ENCODE results near the gene WNT9B. TPM values are rescaled to one million over a fixed set of nuclear protein-coding genes. Genes with fewer than 3 reads are reported as not detected.

Gene WNT9B
- polyA plus RNA-seq, 4 donors: 7.3 to 13.8 (median 10.9) TPM

DNA sequence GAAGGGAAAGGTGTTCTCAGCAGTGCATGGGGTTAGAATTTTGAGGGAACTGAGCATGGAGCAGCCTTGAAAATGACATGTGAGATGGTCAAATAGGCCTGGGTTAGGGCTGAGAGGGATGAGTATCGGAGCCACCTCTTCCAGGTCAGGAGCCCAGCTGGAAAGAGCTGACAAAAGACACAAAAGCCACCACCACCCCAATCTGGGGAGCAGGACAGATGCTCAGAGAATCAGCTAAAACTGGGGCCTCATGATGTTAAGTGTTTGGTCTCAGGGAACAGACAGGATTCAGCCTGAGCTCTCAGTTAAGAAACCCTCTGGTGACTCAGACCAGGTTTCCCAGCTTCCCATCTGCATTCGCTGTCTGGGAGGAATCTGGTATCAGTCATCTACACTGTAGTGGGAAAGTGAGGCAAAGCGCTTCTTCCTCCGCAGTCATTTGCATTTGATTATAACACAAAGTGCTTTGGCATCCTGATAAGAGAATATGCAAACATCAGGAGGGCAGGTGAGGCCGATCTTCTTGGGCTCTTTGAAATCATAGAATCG is 2.6 kb downstream of the WNT9B start:
- no peak for DNase-seq (ENCODE audit: low read depth in 4 of 4, low spot score in 3 of 4)

DNA sequence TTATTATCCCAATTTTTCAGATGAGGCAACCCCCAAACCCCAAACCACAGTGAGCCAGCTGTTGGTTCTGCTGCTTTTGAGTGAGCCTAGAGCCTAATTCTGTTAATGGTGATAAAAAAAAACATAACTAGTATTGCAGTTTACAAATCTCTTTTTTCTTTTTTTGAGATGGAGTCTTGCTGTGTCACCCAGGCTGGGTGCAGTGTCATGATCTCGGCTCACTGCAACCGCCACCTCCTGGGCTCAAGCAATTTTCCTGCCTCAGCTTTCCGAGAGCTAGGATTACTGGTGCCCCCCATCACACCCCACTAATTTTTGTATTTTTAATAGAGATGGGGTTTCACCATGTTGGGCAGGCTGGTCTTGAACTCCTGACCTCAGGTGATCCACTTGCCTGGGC is 3.1 kb downstream of the WNT9B start:
- DNase-seq (ENCODE audit: low read depth in 4 of 4, low spot score in 3 of 4): no peak

DNA sequence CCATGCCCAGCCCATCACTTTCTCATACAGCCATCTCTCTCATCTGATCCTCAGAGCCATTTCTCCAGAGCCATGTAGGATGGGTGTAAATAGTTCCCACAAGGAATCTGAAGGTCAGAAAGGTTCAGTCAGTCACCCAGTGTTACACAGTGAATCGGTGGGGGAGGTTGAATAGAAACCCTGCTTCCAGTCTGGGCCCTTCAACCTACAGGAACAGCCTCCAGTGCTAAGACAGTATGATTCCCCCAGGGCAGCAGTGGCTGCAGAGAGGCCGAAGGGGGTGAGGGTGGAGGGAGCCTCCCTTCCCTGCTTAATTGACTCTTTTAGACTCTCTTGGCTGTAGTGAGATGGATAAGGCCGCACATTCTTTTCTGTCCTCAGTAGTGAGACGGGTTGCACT is 3.6 kb downstream of the WNT9B start:
- no peak for DNase-seq (ENCODE audit: low read depth in 4 of 4, low spot score in 3 of 4)

DNA sequence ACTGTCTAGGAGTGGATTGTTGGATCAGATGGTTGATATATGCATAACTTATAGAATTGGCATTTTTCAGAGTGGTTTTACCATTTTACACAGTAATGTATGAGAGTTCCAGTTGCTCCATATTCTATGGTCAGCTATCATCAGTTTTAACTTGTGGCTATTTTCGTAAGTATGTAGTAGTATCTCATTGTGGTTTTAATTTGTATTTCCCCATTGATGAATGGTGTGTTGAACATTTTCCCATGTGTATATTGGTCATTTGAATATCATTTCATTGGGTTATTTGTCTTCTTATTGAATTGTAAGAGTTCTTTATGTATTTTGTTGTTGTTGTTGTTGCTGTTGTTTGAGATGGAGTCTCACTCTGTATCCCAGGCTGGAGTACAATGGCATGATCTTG is 6.2 kb downstream of the WNT9B start:
- no peak for DNase-seq (ENCODE audit: low read depth in 4 of 4, low spot score in 3 of 4)

DNA sequence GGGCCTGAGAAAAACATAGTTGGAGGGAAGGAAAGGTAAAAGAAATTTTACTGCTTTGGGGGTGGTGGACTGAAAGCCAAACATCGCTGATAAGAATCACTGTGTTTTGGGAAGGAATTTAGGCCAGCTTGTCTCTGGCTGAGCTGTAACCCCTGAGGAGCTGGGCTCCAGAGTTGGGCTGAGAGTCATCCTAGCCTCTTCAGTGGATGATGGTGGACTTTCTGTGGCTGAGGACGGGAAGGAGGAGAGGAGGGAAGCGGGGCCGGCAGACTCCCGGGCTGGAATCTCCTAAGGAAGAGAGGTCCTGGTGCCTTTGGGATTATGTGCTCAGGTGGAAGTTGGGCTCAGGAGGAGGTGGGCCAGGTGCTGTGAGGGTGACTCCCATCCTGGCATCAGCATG is 8.6 kb downstream of the WNT9B start:
- DNase-seq (ENCODE audit: low read depth in 4 of 4, low spot score in 3 of 4): no peak

DNA sequence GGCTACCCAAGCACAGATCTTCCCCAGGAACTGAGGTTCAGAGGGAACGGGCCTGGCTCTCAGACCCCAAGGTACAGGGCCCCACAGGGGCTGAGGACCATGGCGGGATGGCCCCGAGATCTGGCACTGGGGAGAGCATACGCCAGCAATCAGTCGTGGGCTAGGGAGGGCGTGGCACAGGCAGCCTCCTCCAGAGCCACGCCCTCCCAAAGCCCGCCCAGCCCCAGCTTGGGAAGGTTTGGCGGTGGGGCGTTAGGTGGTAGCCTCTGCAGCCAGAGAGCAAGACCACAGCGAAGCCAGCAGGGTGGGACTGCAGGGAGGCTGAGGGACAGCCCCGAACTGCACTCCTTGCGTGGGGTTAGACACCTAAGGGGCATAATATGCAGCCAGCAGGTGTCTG is 11.6 kb downstream of the WNT9B start:
- DNase-seq (ENCODE audit: low read depth in 4 of 4, low spot score in 3 of 4): no peak

DNA sequence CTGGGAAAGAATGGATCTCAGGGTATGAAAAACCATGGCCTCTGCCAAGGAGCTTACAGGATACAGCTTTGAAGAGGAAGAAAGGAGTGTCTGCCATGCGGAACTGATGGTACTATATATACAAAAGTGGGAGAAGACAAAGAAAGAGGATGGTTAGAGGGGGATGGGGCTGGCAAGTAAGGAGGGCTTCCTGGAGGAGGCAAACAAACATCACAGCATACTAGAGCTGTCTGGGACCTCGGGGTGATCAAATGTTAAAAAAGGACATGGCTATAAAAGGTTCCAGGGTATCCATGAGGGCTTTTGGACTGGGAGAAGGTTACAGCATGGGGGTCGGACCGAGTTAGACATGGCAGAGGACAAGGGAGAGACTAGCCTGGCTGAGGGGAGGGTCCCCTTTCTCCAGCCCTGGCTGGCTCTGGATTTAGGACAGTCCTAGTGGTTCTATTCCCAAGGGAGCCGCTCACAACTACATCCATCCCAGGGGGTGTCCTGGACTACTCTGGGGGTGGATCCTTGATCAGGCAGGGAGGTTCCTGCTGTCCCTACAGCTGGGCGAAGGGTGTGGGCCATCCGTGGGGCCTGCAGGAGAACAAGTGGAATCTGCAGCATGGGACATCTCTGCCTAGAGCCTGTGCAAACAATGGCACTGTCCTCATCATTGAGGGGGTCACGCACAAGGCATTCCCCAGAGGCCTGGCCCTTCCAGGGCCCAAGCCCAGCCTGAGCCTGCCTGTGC is 12.2 kb downstream of the WNT9B start:
- DNase-seq (ENCODE audit: low read depth in 4 of 4, low spot score in 3 of 4): no peak

DNA sequence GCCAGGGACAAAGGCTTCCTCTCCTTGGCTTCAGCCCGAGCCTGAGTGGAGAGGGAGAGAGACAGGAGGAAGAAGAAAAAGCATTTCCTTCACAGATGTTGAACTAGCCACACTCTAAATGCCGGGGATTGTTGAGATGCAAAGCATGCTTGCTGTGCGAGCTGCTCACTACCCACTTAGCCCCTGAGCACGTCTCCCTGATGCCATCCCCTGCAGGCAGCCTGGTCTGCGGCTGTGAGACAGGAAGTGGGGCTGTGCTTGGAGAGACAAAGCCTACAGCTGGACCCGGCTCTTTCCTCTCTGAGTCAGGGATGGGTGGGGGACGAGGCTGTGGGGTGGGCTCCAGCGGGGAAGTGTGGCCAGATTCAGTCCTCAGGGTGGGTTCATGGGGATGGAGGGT is 13.7 kb downstream of the WNT9B start:
- no peak for DNase-seq (ENCODE audit: low read depth in 4 of 4, low spot score in 3 of 4)

DNA sequence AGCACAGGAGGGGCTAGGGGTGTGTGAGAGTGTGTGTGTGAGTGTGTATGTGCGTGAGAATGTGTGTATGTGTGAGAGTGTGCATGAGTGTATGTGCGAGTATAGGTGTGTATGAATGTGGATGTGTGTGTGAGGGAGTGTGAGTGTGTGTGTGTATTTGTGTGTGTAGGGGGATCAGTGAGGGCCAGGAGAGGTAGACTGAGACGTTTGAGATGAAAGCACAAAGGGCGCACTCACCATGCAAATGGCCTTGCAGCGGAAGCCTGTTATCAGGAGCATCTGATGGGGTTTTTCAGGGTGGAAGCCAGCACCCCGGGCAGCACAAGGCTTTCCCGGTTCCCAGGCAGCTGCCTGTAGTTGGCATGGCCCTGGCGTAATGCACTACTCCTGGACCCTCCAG is 14.9 kb downstream of the WNT9B start:
- no peak for DNase-seq (ENCODE audit: low read depth in 4 of 4, low spot score in 3 of 4)

DNA sequence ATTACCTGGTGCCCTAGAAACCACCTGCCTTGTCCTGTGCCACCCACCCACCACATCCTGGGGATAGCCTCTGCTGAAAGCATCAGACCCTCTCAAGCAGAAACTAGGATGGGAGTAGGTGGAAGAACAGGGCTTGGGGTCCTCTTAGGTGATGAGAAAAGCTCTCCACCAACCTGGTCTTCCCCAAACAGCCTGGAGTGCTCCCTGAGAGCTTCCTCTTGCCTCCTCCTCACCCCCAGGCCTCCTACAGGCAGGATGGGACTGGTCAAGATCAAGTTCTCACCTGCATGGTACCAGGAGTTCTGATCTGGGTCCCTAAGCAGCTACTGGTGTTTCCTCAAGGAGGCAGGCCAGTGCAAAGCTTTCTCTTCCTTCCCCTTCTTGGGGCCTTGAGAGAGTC is 15.4 kb downstream of the WNT9B start:
- DNase-seq (ENCODE audit: low read depth in 4 of 4, low spot score in 3 of 4): no peak

DNA sequence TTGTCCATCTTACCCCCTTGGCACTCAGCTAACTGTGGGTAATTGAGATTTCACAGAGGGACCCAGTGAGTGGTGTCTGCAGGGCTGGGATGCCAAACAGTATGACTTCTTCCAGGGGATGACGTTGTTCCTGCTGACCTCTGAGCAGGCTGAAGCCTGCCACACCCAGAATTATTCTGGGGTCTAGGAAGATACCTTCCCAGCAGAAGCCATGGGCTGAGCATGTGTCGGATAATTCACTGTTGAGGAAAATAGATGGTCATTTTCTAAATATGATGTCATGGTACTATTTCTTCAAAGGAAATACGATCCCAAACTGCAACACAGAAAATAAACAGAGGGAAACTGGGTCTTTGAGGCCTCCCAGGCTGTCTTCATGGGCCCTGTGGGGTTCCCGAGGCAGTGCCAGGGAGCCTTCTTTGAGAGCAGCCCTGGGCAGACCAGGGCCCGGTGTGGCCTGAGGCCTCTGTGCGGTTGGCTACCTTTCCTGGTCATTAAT is 17.4 kb downstream of the WNT9B start:
- no peak for DNase-seq (ENCODE audit: low read depth in 4 of 4, low spot score in 3 of 4)

DNA sequence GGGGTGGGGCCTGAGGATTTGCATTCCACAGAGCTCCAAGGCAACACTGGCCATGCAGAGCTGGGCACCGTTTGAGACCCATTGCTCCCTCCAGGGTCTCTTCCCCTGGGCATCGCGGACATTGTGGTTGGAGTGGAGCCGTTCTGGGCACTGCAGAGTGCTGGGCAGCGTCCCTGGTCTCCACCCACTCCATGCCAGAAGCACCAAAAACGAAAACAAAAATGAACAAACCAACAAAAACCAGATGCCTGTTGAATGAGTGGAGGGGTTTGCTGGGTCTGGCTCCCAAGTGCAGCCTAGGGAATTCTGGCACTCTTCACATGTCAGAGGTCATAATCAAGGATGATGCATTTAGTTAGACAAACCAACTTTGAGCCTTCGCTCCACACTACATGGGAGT is 17.9 kb downstream of the WNT9B start:
- DNase-seq (ENCODE audit: low read depth in 4 of 4, low spot score in 3 of 4): no peak

DNA sequence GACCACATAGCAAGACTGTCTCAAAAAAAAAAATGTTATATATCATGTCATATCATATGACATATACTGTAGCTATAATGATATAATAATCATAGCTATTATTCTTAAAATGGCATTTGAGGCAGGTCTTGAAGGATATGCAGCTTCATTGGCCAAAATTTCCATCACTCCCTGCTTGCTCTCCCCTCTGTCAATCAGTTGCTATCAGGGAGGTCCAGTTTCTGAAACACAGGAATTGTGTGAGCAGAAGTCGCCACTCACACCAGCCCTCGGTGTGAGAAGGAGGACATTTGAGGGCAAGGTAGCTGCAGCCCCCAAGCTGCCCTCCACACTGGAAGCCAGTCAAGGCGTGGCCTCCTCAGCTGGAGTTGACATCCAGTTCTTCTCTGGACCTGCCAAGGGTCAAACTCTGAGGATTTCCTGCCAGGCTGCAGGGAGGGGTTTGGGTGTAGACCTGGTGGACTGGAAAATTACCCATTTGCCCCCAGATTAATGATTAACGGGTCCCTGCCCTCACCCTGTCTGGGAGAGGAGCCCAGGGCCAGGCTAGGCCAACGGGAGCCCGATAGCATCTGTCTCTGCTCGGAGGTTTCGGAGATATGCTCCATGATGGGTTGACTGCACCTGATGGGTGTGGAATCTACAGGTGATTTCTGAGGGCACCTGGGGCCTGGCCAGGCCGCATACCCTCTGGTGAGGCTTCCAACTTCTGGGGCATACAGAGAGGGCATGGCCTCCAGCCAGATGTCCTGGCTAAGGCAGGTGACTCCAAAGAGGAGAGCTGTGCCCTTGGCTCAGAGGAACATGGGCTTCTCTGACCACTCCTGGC is 18.8 kb downstream of the WNT9B start:
- DNase-seq (ENCODE audit: low read depth in 4 of 4, low spot score in 3 of 4): no peak

DNA sequence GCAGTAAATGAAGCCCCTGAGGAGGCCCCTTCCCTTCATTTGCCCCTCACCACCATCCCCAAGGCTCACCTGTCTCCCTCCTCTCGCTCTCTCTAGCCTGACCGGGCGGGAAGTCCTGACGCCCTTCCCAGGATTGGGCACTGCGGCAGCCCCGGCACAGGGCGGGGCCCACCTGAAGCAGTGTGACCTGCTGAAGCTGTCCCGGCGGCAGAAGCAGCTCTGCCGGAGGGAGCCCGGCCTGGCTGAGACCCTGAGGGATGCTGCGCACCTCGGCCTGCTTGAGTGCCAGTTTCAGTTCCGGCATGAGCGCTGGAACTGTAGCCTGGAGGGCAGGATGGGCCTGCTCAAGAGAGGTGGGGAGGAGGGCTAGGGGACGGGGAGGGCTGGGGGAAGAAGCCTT is 21.0 kb downstream of the WNT9B start:
- no peak for DNase-seq (ENCODE audit: low read depth in 4 of 4, low spot score in 3 of 4)

DNA sequence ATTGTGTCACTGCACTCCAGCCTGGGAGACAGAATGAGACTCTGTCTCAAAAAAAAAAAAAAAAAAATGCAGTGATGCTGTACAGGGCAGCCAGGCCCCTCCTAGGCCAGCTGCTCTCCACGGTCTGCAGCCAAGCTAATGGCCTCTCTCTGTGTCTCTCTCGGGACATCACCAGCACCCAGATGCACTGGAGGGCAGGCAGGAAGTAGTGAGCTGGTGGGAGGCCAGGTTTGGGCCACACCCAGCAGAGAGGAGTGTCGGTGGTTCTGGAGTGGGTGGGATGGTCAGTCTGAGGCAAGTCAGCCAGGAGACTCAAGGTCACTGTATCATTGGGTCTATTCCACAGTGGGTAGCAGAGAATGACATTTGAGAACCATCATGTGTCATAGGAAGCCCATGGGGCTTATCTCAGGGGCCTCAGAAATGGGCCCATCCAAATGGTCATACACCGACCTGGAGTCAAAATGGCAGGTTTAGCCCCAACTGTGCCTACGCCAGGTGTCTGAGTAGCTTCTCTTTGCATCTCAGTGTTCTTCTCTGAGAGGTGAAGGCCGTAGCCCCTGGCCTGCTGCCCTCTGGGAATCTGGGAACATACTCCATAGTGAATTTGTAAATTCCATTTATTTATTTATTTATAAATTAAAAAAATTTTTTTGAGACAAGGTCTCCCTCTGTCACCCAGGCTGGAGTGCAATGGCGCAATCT is 22.7 kb downstream of the WNT9B start:
- DNase-seq (ENCODE audit: low read depth in 4 of 4, low spot score in 3 of 4): no peak

DNA sequence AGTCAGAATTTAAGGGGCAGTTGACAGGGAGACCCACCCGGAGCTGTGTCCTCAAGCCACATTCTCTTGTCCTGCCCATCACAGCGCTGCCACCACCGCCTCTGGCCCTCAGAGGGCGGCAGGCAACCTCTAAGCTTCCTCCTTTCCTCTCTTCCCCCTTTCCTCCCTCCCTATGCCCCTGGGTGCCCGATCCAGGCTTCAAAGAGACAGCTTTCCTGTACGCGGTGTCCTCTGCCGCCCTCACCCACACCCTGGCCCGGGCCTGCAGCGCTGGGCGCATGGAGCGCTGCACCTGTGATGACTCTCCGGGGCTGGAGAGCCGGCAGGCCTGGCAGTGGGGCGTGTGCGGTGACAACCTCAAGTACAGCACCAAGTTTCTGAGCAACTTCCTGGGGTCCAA is 23.5 kb downstream of the WNT9B start:
- DNase-seq (ENCODE audit: low read depth in 4 of 4, low spot score in 3 of 4): no peak

DNA sequence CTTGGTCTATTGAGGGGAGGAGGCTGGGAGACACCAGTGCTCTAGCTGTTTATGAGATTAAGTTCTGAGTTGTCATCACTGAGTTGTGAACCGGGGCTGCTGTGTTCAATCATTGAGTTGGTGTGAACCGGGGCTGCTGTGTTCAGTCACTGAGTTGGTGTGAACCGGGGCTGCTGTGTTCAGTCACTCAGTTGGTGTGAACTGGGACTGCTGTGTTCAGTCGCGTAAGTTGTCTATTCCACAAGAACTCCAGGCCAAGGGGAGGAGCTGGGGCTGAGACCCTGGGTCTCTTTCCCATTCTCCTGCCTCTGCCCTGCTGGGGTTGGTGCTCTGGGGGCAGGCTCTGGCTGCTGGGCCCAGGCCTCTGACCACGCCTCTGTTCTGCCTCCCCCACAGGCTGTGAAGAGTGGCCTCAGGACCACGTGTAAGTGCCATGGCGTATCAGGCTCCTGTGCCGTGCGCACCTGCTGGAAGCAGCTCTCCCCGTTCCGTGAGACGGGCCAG is 24.5 kb downstream of the WNT9B start:
- DNase-seq (ENCODE audit: low read depth in 4 of 4, low spot score in 3 of 4): no peak

DNA sequence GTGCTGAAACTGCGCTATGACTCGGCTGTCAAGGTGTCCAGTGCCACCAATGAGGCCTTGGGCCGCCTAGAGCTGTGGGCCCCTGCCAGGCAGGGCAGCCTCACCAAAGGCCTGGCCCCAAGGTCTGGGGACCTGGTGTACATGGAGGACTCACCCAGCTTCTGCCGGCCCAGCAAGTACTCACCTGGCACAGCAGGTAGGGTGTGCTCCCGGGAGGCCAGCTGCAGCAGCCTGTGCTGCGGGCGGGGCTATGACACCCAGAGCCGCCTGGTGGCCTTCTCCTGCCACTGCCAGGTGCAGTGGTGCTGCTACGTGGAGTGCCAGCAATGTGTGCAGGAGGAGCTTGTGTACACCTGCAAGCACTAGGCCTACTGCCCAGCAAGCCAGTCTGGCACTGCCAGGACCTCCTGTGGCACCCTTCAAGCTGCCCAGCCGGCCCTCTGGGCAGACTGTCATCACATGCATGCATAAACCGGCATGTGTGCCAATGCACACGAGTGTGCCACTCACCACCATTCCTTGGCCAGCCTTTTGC is 25.0 kb downstream of the WNT9B start:
- no peak for DNase-seq (ENCODE audit: low read depth in 4 of 4, low spot score in 3 of 4)

DNA sequence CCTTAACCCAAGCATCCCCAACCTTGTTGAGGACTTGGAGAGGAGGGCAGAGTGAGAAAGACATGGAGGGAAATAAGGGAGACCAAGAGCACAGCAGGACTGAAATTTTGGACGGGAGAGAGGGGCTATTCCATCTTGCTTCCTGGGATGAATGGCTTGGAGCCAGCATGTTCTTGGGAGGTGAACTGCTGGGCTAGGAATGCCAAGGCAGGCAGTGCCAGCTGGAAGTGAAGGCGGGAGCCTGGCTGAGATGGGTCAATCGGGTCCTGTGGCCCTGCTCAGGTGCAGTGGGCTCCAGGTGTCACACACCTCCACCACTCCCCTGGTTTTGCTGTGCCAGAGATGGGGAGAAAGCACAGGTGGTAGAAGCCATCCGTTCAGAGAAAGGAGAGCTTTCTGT is 25.5 kb downstream of the WNT9B start:
- DNase-seq (ENCODE audit: low read depth in 4 of 4, low spot score in 3 of 4): no peak

DNA sequence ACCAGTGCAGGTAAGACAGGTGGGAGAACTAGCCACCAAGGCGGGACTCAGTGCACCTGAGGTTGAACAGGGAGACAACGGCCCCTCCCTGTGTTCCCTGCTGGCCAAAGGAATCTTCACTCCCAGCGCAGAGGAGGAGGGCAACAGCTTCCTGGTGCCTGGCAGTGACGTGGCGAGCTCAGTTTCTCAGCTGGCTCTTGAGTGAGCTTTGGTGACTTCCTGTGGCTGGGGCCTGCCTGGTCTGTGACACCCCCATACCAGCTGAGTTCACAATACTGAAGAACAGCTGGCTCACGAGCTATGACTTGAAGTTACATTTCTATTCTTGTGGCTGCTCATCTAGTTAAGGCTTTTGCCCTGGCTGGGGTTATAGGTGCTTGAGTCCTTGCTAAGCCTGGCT is 26.1 kb downstream of the WNT9B start:
- no peak for DNase-seq (ENCODE audit: low read depth in 4 of 4, low spot score in 3 of 4)

DNA sequence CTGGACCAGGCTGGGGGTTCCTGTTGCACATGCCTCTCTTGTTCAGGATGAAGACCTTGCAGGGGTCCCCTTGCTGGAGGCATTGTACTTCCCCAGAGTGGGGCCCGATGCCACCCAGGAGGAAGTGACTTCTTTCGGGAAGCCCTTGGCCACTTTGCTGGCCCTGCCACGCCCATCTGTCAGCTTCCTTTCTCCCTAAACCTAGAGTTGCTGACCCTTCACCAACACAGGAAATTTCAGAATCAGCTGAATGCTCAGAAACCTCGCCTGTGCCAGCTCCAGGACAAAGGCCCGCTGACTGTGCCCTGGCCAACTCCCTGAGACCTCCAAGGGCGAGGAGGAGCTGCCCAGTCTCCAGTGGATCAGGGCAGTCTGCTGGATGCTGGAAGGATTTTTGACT is 26.7 kb downstream of the WNT9B start:
- no peak for DNase-seq (ENCODE audit: low read depth in 4 of 4, low spot score in 3 of 4)

Data from right renal pelvis (tissue), 4 donors.